Cardiac fibroblast (primary cell): Measurements from ENCODE around the gene SHFL.

Experiments
- DNase-seq, 2 donors: peaks; one replicate each; pipeline versions ENCODE4 v3.0.0 to v3.0.0-alpha.2; 2010; ENCODE audit warnings: low read depth in 2 of 2
- H3K4me3 ChIP-seq, 2 donors: replicated peaks in 1 of 2; 1 replicate in 1 of 2; 2 replicates in 1 of 2; pipeline ENCODE4 v1.5.1; 2011; ENCODE audit warnings: low read depth in 2 of 2, low read length in 2 of 2, mild to moderate bottlenecking in 2 of 2, moderate library complexity in 1 of 2
- CTCF ChIP-seq: IDR thresholded peaks from one replicate; pipeline ENCODE4 v1.5.1; 2011; ENCODE audit warnings: low read depth, mild to moderate bottlenecking, low read length, inconsistent platforms

The SHFL gene

GRCh38 chr19:10045371-10045770 lies 40.7 kb upstream of the SHFL start:
- no peak for TF ChIP-seq CTCF
- H3K4me3 ChIP-seq = no peak overlapping the region
- DNase-seq = no peak

- no peak overlapping the region for H3K4me3 ChIP-seq
- TF ChIP-seq CTCF = no peak
- DNase-seq = no peak
Observed at GRCh38 chr19:10049626-10050025, 36.5 kb upstream of the SHFL start.

GRCh38 chr19:10052602-10053360 lies 33.3 kb upstream of the SHFL start:
- no peak for TF ChIP-seq CTCF
- DNase-seq = no peak
- H3K4me3 ChIP-seq = no peak overlapping the region

- H3K4me3 ChIP-seq = no peak overlapping the region
- no peak for DNase-seq
- TF ChIP-seq CTCF = no peak
Observed at GRCh38 chr19:10061717-10062310, 24.3 kb upstream of the SHFL start.

GRCh38 chr19:10068205-10068604 lies 17.9 kb upstream of the SHFL start:
- no peak overlapping the region for H3K4me3 ChIP-seq
- no peak for TF ChIP-seq CTCF
- no peak for DNase-seq

- DNase-seq = peak in 1 of 2 donors; percentile 19
- H3K4me3 ChIP-seq = no peak overlapping the region
- TF ChIP-seq CTCF = no peak
Observed at GRCh38 chr19:10069046-10069445, 17.1 kb upstream of the SHFL start.
